H1 (cell line): ENCODE data around the gene PTCHD1. TPM values are rescaled to one million over a fixed set of nuclear protein-coding genes. Genes with fewer than 3 reads are reported as not detected.

Source experiments
- POLR2A ChIP-seq, 2 experiments: IDR thresholded peaks; 1 replicate in 1 of 2; 2 replicates in 1 of 2; pipeline ENCODE4 v1.6.1; 2011; ENCODE audit warnings: low read depth in 2 of 2, low read length in 2 of 2, mild to moderate bottlenecking in 2 of 2; ENCODE audit errors: control extremely low read depth in 1 of 2
- RNF2 ChIP-seq: fragments of 200-900, 300-1000 bp; sonication (generic); IDR thresholded peaks from 2 replicates; pipeline ENCODE4 v1.7.1; 2016; ENCODE audit warnings: borderline replicate concordance, low read depth, mild to moderate bottlenecking, antibody characterized with exemption, low read length; ENCODE audit not compliant: poor library complexity, severe bottlenecking; ENCODE audit errors: missing control alignments
- SP4 ChIP-seq: IDR thresholded peaks from 2 replicates; pipeline ENCODE4 v1.6.1; 2012; ENCODE audit warnings: low read length, inconsistent platforms
- SUZ12 ChIP-seq: fragments of 200-600 bp; sonication (generic); IDR thresholded peaks from 2 replicates; pipeline ENCODE4 v1.6.1; 2012; ENCODE audit warnings: mild to moderate bottlenecking, inconsistent platforms, low read length, moderate library complexity, mixed read lengths
- polyA plus RNA-seq, 7 experiments: library from polyadenylated mRNA; depleted of rRNA in 3 of 7; stranded (reverse) in 5 of 7; unstranded in 2 of 7; fragments of >200 nt in 5 of 7; fragments of 200-250 nt in 2 of 7; gene quantifications; 1 replicate in 5 of 7; 2 replicates in 1 of 7; 4 replicates in 1 of 7; pipeline versions ENCODE4 v1.2.1 to v1.2.3, GENCODE V29; 2011 to 2013; ENCODE audit warnings: missing spikeins in 2 of 7, mixed read lengths in 2 of 7
- total RNA-seq: library from RNA; stranded (reverse); fragmentation: NEBNext Ultra II Directional; extraction: Animal tissue kit (Norgen Biotek cat#: 25700); gene quantifications from 2 replicates; pipeline ENCODE4 v1.2.1, GENCODE V29; 2021
- TF ChIP-seq, protein P1 (sequence below): IDR thresholded peaks from 2 replicates; pipeline ENCODE4 v1.6.1; 2011; ENCODE audit warnings: low read length, improper control_type of control experiment

Gene PTCHD1
- total and polyA plus RNA-seq, 2 of the 8 experiments (the other 6 are each of a cell fraction or from before 2014, with no cell fraction given) = 0.53 to 2.4 TPM

DNA sequence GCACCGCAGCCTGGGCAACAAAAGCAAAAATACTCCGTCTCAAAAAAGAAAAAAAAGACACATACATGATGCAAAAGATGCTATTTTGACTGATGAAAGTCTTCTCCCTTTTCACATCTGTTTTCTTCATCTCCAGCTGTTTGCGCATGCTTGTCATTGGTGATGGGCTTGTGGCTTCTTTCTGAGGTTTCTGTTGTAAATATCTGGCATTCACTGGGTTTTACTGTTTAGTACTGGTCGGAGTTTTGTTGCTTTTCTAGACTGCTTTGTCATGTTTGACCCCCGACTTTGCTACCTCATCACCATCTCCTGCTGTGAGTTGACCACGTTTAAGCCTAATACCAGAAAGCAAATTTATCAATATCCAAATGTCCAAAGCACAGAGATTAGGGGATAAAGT, 34.4 kb downstream of the PTCHD1 start (continued):
- no peak for TF ChIP-seq SUZ12
- no peak for TF ChIP-seq RNF2
- TF ChIP-seq POLR2A (IDR thresholded peaks at IDR 0.05; ENCODE audit: control extremely low read depth in 1 of 2, low read depth in 2 of 2, low read length in 2 of 2) = no peak
- TF ChIP-seq, protein P1, sequence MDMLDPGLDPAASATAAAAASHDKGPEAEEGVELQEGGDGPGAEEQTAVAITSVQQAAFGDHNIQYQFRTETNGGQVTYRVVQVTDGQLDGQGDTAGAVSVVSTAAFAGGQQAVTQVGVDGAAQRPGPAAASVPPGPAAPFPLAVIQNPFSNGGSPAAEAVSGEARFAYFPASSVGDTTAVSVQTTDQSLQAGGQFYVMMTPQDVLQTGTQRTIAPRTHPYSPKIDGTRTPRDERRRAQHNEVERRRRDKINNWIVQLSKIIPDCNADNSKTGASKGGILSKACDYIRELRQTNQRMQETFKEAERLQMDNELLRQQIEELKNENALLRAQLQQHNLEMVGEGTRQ = no peak
- TF ChIP-seq SP4 = no peak
